ENCODE results near the gene AMBP. TPM values are rescaled to one million over a fixed set of nuclear protein-coding genes. Genes with fewer than 3 reads are reported as not detected.
"Not testable (repeated sequence)": the region's sequence is repeated elsewhere in the genome, so short reads cannot be mapped to it uniquely, and the experiment has no call there.

The AMBP gene
- total RNA-seq, 1 donor from 2014 or later: not detected

DNA sequence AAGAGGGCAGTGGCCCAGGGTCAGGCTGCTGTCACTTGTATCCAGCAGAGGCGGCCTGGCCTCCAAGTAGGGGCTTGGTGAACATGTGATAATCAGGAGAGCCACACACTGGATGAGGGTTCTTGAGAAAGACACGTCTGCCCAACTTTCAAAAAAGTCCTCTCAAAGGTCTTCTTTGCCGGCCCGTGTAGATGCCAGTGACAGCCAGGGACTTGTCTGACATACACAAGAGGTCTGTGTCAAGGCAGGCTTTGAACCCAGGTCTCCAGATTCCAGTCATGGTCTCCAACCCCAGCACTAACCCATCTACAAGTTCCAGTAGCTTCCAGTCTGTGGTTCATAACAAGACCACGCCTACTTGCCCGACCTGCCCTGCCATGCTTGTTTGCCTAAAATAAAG, 7.9 kb upstream of the AMBP start:
- H3K4me3 ChIP-seq (ENCODE audit: low read depth, low read length): no peak overlapping the region
- H3K27me3 ChIP-seq (ENCODE audit: control insufficient read depth, insufficient read depth, low read length): peaks cover 5% of the 10 kb centered on the region
- H3K36me3 ChIP-seq (ENCODE audit: control insufficient read depth, insufficient read depth, low read length): no peaks in the 10 kb centered on the region
- FAIRE-seq: no peak
- TF ChIP-seq CTCF (IDR thresholded peaks at IDR 0.05; ENCODE audit: insufficient read depth, low read length, severe bottlenecking): no peak
- peak; percentile 42 for DNase-seq (ENCODE audit: low read depth)

- FAIRE-seq (no peak), DNase-seq (ENCODE audit: low read depth) (no peak)
- no peak for TF ChIP-seq CTCF (IDR thresholded peaks at IDR 0.05; ENCODE audit: insufficient read depth, low read length, severe bottlenecking)
Observed at GRCh38 chr9:114085387-114085789, 7.3 kb upstream of the AMBP start.

GRCh38 chr9:114084282-114085073, 6.4 kb upstream of the AMBP start:
- no peak for TF ChIP-seq CTCF (IDR thresholded peaks at IDR 0.05; ENCODE audit: insufficient read depth, low read length, severe bottlenecking)
- Histone ChIP-seq H3K4me3 (ENCODE audit: low read depth, low read length) (no peak overlapping the region), H3K27me3 (ENCODE audit: control insufficient read depth, insufficient read depth, low read length) (peaks cover 2% of the 10 kb centered on the region), H3K36me3 (ENCODE audit: control insufficient read depth, insufficient read depth, low read length) (no peaks in the 10 kb centered on the region)
- no peak for FAIRE-seq
- DNase-seq (ENCODE audit: low read depth): no peak

More at GRCh38 chr9:114085387-114085789, 7.3 kb upstream of the AMBP start:
- no peak overlapping the region for H3K4me3 ChIP-seq (ENCODE audit: low read depth, low read length)
- peaks cover 5% of the 10 kb centered on the region for H3K27me3 ChIP-seq (ENCODE audit: control insufficient read depth, insufficient read depth, low read length)
- no peaks in the 10 kb centered on the region for H3K36me3 ChIP-seq (ENCODE audit: control insufficient read depth, insufficient read depth, low read length)

- FAIRE-seq (no peak), DNase-seq (ENCODE audit: low read depth) (no peak)
- peaks cover 2% of the 10 kb centered on the region for H3K27me3 ChIP-seq (ENCODE audit: control insufficient read depth, insufficient read depth, low read length)
- no peak for TF ChIP-seq CTCF (IDR thresholded peaks at IDR 0.05; ENCODE audit: insufficient read depth, low read length, severe bottlenecking)
- no peaks in the 10 kb centered on the region for H3K36me3 ChIP-seq (ENCODE audit: control insufficient read depth, insufficient read depth, low read length)
- H3K4me3 ChIP-seq (ENCODE audit: low read depth, low read length): no peak overlapping the region
Observed at GRCh38 chr9:114083666-114084065, 5.6 kb upstream of the AMBP start.

DNA sequence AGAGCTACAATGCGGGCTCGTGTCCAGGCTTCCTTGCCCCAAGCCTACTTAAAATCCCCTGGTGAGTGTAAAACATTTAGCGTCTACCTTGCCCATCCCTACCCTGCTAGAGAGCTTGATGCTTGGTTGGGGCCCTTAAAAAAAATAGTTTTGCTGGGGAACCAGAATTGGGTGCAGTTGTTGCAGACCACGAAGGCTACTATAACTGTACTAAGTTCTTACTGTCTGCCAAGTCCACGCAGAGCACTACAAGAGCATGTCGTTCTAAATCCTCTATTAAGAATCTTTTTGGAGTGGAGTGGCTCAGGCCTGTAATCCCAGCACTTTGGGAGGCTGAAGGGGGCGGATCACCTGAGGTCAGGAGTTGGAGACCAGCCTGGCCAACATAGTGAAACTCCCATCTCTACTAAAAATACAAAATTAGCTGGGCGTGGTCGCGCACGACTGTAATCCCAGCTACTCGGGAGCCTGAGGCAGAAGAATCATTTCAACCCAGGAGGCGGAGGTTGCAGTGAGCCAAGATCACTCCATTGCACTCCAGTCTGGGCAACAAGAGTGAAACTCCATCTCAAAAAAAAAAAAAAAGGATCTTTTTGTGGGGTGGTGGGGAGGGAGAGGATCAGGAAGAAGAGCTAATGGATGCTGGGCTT, 4.8 kb upstream of the AMBP start:
- FAIRE-seq; H3K36me3 ChIP-seq (ENCODE audit: control insufficient read depth, insufficient read depth, low read length); DNase-seq (ENCODE audit: low read depth); H3K27me3 ChIP-seq (ENCODE audit: control insufficient read depth, insufficient read depth, low read length); H3K4me3 ChIP-seq (ENCODE audit: low read depth, low read length): not testable (repeated sequence)

- TF ChIP-seq CTCF (IDR thresholded peaks at IDR 0.05; ENCODE audit: insufficient read depth, low read length, severe bottlenecking): peak; percentile 90
- no peaks in the 10 kb centered on the region for H3K36me3 ChIP-seq (ENCODE audit: control insufficient read depth, insufficient read depth, low read length)
- FAIRE-seq (peak; percentile 89), DNase-seq (ENCODE audit: low read depth) (peak; percentile 73)
- no peak overlapping the region for H3K4me3 ChIP-seq (ENCODE audit: low read depth, low read length)
- H3K27me3 ChIP-seq (ENCODE audit: control insufficient read depth, insufficient read depth, low read length): peaks cover 4% of the 10 kb centered on the region
Observed at GRCh38 chr9:114082017-114082762, 4.1 kb upstream of the AMBP start.
